Activated CD8-positive, alpha-beta T cell treated with anti-CD3 and anti-CD28 coated beads for 36 hours (primary cell): ENCODE data around the gene CD6. TPM values are rescaled to one million over a fixed set of nuclear protein-coding genes. Genes with fewer than 3 reads are reported as not detected.
A peak's percentile ranks its signal among the peaks of the same experiment; 100 is the strongest.

ENCODE experiments used
- ATAC-seq: fragments of 200-7000 bp; cut with Tn5 transposase; one replicate; pipeline ENCODE4 v1.10.0; 2021; ENCODE audit warnings: mild to moderate bottlenecking, moderate library complexity
- CTCF ChIA-PET: fragments of 350-600 bp; sonication (Branson Sonifier 250); formaldehyde crosslinking; loops from one replicate; lab custom pipeline; 2021; ENCODE audit warnings: antibody characterized with exemption; lab: Charles Lee
- POLR2A ChIA-PET: fragments of 350-600 bp; sonication (Branson Sonifier 250); formaldehyde crosslinking; loops from one replicate; lab custom pipeline; 2021; ENCODE audit warnings: antibody characterized with exemption; lab: Charles Lee
- DNase-seq: peaks from one replicate; pipeline ENCODE4 v3.0.0-alpha.2; 2020
- H3K27ac Mint-ChIP-seq: one replicate; pipeline ENCODE4 v1.8.0; 2021; ENCODE audit warnings: mild to moderate bottlenecking, mixed read lengths
- H3K27me3 Mint-ChIP-seq: one replicate; pipeline ENCODE4 v1.8.0; 2021; ENCODE audit warnings: mixed read lengths
- H3K36me3 Mint-ChIP-seq: one replicate; pipeline ENCODE4 v1.8.0; 2021; ENCODE audit warnings: low read depth, mixed read lengths
- H3K4me1 Mint-ChIP-seq: one replicate; pipeline ENCODE4 v1.8.0; 2021; ENCODE audit warnings: low read depth, mixed read lengths
- H3K4me3 Mint-ChIP-seq: one replicate; pipeline ENCODE4 v1.8.0; 2021; ENCODE audit warnings: mild to moderate bottlenecking, moderate library complexity, mixed read lengths
- H3K9me3 Mint-ChIP-seq: one replicate; pipeline ENCODE4 v1.8.0; 2021; ENCODE audit warnings: mixed read lengths
- CTCF ChIP-seq: fragments of 200-600 bp; IDR thresholded peaks from one replicate; pipeline ENCODE4 v1.8.0; 2022; ENCODE audit warnings: antibody characterized with exemption, mild to moderate bottlenecking
- intact Hi-C: fragments of 100-400 bp; cut with micrococcal nuclease; formaldehyde crosslinking; loops from one replicate; pipeline ENCODE4 v1.10.0; 2022
- total RNA-seq, 2 experiments: library from RNA; stranded (reverse); gene quantifications; one replicate each; pipeline ENCODE4 v1.2.3, GENCODE V29; 2021

CD6 gene
- total RNA-seq, 2 experiments from 2014 or later = 196 to 201 TPM

GRCh38 chr11:60995798-60996197 is 24.3 kb downstream of the CD6 start:
- intact Hi-C loops = no loop called here
- H3K27ac Mint-ChIP-seq = peak overlapping the region; percentile 92
- no peak for ATAC-seq

GRCh38 chr11:60996381-60997138 is 25.1 kb downstream of the CD6 start:
- H3K27ac Mint-ChIP-seq = peak overlapping the region; percentile 21
- CTCF ChIA-PET = interaction anchor here (1.6 to 2.0 kb wide), 4 partner anchors 8 to 27 kb away, joined by 4 to 5 read pairs (median 4); no protein-coding TSS in a partner anchor
- no peak for TF ChIP-seq CTCF
- no peaks in the 10 kb centered on the region for H3K9me3 Mint-ChIP-seq
- no peak for DNase-seq
- no peak for ATAC-seq
- peaks cover 64% of the 10 kb centered on the region for H3K4me1 Mint-ChIP-seq
- H3K36me3 Mint-ChIP-seq = peaks cover 54% of the 10 kb centered on the region
- POLR2A ChIA-PET = interaction anchor here (1.0 to 1.9 kb wide), 6 partner anchors 8 to 116 kb away, joined by 3 to 6 read pairs (median 4); no protein-coding TSS in a partner anchor
- intact Hi-C loops = no loop called here
- H3K4me3 Mint-ChIP-seq = no peak overlapping the region
- H3K27me3 Mint-ChIP-seq = no peaks in the 10 kb centered on the region

More at GRCh38 chr11:60995798-60996197, 24.3 kb downstream of the CD6 start:
- H3K27me3 Mint-ChIP-seq = no peaks in the 10 kb centered on the region
- H3K4me3 Mint-ChIP-seq = no peak overlapping the region
- ChIA-PET POLR2A (interaction anchor here (0.6 to 1.9 kb wide), 6 partner anchors 8 to 116 kb away, joined by 3 to 6 read pairs (median 4); no protein-coding TSS in a partner anchor), CTCF (interaction anchor here (1.3 to 2.0 kb wide), 4 partner anchors 8 to 26 kb away, joined by 3 to 5 read pairs (median 4); no protein-coding TSS in a partner anchor)
- DNase-seq = no peak
- no peak for TF ChIP-seq CTCF
- peaks cover 68% of the 10 kb centered on the region for H3K4me1 Mint-ChIP-seq
- peaks cover 58% of the 10 kb centered on the region for H3K36me3 Mint-ChIP-seq
- H3K9me3 Mint-ChIP-seq = no peaks in the 10 kb centered on the region

GRCh38 chr11:61000426-61000825 is 28.9 kb downstream of the CD6 start:
- ChIA-PET POLR2A (interaction anchor here (1.1 to 2.4 kb wide), 3 partner anchors 9 to 14 kb away, joined by 5 to 7 read pairs (median 5); no protein-coding TSS in a partner anchor), CTCF (interaction anchor here (1.0 kb wide), 1 partner anchor 128 kb away, joined by 3 read pairs; no protein-coding TSS in a partner anchor)
- DNase-seq (no peak), ATAC-seq (no peak)
- no peaks in the 10 kb centered on the region for H3K27me3 Mint-ChIP-seq
- no peak overlapping the region for H3K4me3 Mint-ChIP-seq
- H3K27ac Mint-ChIP-seq = peak overlapping the region; percentile 55
- H3K36me3 Mint-ChIP-seq = peaks cover 65% of the 10 kb centered on the region
- no peak for TF ChIP-seq CTCF
- H3K9me3 Mint-ChIP-seq = no peaks in the 10 kb centered on the region
- intact Hi-C loops = no loop called here
- peaks cover 73% of the 10 kb centered on the region for H3K4me1 Mint-ChIP-seq

GRCh38 chr11:61001931-61002330 is 30.5 kb downstream of the CD6 start:
- no peak for TF ChIP-seq CTCF
- ChIA-PET CTCF (no interaction called here), POLR2A (interaction anchor here (0.5 to 2.4 kb wide), 2 partner anchors 11 to 24 kb away, joined by 3 to 7 read pairs; no protein-coding TSS in a partner anchor)
- no peak overlapping the region for H3K4me3 Mint-ChIP-seq
- H3K4me1 Mint-ChIP-seq = peaks cover 75% of the 10 kb centered on the region
- peak overlapping the region; percentile 80 for H3K27ac Mint-ChIP-seq
- H3K36me3 Mint-ChIP-seq = peaks cover 60% of the 10 kb centered on the region
- H3K9me3 Mint-ChIP-seq = no peaks in the 10 kb centered on the region
- intact Hi-C loops = no loop called here
- no peak for ATAC-seq
- no peaks in the 10 kb centered on the region for H3K27me3 Mint-ChIP-seq
- DNase-seq = no peak

- intact Hi-C loops = no loop called here
- ATAC-seq = no peak
- Mint-ChIP-seq H3K9me3 (no peaks in the 10 kb centered on the region), H3K27ac (peak overlapping the region; percentile 80), H3K36me3 (peaks cover 62% of the 10 kb centered on the region), H3K4me3 (no peak overlapping the region), H3K27me3 (no peaks in the 10 kb centered on the region), H3K4me1 (peaks cover 80% of the 10 kb centered on the region)
- no peak for DNase-seq
- TF ChIP-seq CTCF = no peak
- ChIA-PET POLR2A (interaction anchor here (9.7 kb wide), 1 partner anchor 17 kb away, joined by 79 read pairs; no protein-coding TSS in a partner anchor), CTCF (no interaction called here)
These were observed 31.1 kb downstream of the CD6 start for GRCh38 chr11:61002598-61002997.
